OCI-M2 (cell line): ENCODE data around the gene KLHL9.
"Not testable (repeated sequence)": the region's sequence is repeated elsewhere in the genome, so short reads cannot be mapped to it uniquely, and the experiment has no call there.

Experiments
- DNase-seq: peaks from one replicate; lab custom pipeline; 2025; ENCODE audit not compliant: unreplicated experiment; lab: John Stamatoyannopoulos, UW

KLHL9 gene

DNA sequence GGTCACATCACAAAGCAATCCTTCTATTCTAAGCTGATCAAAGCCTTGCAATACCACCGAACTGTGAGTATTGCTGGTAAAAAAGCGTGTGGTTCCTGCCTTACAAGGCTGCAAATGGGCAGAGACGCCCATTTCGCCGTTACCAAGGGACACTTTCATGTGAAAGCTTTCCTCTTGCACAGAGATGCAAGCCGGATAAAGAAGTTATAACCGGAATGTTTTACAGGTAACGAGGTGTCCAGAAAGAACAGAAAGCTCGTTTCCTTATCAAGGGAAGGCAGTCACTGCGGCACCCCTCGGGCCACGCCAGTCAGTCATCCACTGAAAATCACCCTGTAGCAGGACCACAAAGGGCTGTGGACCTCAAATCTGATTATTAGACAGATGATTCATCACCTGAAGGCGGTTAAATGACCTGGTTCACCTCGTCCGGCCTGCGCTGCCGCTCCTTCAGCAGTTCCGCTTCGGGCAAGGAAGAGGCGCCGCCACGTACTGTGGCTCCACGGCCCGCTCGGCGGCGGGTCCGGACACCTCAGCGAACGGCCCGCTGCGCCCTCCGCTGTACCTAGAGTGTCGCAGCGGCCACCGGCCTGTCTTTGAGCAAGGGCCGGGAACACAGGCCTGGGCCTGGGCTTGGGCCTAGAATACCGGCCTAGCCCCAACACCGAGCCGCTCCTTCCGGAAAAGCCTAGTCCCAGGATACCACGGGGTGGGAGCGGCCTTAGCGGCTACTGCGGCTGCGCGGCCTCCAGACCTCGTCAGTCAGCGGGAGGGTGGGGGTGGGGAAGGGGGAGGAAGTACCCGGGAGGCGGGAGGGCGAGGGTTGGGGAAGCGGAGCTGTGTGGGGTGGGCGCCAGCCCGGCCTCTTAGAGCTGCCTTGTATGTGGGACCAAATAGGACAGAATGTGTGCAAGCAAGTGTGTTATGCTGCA, at the start of gene KLHL9:
Gene KLHL9, minus strand, starts transcription at position 704 of the 932 bp plus-strand sequence. Its CDS starts 545 bp downstream, at position 159.
- peak; percentile 38 for DNase-seq

GRCh38 chr9:21383627-21384026, 48.4 kb upstream of the KLHL9 start:
- DNase-seq: no peak

DNA sequence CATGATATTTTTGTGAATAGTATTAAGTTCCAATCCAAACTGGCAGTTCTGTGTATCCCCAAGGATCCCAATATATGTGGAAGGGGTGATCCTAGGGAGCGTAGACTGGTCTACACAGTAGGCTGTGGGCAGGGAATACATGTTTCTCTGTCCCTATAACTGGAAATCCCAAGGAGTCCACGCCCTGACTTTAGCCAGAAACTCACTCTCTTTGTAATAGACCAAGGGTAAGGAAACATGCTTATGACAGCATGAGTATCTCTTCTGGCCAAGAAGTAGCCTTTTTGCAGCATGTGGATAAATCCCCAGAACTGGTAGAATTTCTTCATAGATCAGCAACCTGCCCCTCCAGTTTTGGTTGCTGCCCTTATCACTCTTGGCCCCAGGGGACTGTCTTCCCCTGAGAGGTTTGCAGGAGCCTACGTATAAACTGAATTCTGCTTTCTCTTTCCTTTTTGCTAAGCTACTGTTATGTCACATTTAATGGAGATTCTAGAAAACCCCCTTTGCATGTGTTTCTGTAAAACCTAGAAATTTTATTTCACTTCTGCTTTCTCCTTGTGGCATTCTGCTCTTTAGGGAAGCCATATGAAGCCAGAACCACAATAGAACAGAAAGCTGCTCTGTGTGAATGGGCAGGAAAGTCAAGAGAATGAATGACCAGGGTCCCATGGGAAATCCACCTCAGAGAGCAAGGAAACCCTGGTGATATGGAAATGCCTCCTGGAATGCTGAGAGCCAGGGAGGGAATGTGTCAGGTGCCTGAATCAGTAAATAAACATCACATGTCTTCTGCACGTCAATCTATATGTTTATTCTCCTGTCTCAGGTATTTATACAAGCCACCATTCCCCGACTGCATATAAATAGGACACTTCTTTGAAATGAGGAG, 46.5 kb upstream of the KLHL9 start:
- no peak for DNase-seq

- not testable (repeated sequence) for DNase-seq
Measured at GRCh38 chr9:21371467-21371866, 36.3 kb upstream of the KLHL9 start.

DNA sequence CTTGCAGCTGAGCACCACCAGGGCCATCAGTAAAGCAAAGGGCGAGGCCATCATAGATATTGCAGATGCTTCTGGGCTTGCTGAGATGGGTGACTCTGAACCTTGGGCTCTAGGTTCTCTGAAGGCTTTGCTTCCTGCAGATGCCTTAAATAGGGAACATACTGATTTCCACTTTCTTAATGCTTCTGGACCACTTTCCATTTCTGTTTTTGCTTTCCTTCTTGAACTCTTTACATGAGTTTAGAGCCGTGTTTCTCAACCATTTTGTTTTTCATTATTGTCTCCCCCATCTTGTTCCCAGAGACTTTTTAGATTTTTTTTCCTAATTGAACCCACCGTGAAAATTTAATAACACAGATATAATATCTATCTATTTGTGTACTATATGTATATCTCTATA, 32.8 kb upstream of the KLHL9 start, which contains the start of gene IFNA13:
Gene IFNA13, minus strand, starts transcription at position 101 of the 400 bp plus-strand sequence. Its CDS starts 47 bp downstream, at position 54.
- no peak for DNase-seq

- DNase-seq: not testable (repeated sequence)
Measured at GRCh38 chr9:21367169-21367568, 32.0 kb upstream of the KLHL9 start.

DNA sequence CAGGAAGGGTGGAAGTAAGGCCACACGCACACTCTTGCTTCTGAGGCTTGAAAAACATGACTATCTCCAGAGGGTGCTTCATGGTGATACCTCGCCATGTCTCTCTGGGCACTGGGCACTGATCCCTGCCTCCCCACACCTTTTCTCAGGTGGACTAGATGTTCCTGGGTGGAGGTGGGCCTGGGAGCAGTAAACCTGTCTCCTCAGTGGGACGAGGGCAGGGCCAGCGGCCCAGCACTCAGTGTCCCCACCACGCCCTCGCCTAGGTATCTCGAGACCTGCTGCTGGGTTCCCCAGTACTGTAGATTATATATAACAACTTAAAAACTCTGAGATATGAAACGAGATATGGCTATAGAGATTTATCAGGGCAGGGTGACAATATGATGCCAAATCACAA, 27.1 kb upstream of the KLHL9 start:
- no peak for DNase-seq

DNA sequence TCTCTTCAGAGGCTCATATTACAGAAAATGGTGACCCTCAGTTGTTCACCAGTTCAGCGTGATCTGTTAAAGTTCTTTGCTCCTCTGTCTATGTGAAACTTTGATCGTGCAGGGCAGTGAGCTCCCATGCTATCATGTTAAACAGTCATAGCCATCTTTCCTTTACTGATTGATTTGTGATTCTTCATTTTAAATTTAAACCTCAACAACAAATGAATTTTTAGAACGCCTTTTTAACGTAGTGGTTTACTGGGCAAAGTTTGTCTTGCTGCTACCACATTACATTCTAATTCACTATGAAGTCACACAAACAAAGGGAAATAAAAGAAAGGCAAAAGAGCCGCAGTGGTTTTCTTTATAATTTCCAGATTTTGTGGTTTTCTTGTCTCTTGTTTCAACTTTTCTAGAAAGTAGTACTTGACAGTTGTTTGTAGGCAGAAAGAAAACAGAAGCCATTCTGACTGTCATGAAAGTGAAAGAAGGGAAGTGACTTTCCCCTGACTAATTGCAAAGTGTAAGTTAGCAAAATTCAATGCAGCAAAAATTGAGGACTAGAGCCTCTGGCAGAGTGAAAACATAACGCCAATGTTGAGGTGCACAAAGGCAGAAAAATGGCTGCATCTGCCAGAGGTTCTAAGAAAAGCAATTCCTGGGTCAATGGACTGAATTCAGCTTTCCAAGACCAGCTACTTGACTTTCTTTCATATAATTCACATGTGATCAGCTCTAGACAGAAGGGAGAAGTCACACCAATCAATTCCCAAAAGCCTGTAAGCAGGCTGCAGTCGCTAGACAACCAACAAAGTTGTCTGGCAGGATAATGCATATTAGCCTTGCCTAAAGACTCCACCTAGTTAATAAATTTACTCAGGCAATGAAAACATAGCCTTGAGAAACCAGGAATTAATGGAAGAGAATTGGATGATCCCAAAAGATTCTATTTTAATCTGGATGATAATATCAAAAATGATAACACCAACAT, 22.6 kb upstream of the KLHL9 start:
- DNase-seq: no peak

DNA sequence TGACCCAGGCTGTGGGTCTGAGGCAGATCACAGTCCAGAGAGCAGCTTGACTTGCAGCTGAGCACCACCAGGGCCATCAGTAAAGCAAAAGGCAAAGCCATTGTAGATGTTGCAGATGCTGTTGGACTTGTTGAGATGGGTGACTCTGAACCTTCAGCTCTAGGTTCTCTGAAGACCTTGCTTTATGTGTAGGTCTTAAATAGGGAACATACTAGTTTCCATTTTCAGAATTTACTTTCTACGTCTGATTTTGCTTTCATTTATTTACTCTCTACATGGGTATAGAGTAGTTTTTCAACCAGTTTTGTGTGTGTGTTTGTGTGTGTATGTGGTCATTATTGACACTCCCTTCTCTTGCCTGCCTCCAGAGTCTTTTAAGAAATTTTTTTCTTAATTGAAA, 15.6 kb upstream of the KLHL9 start, which contains the start of gene IFNA6:
Gene IFNA6, minus strand, starts transcription at position 101 of the 400 bp plus-strand sequence. Its CDS starts 0 bp downstream, at position 101.
- DNase-seq: no peak

GRCh38 chr9:21348430-21348970, 13.3 kb upstream of the KLHL9 start:
- no peak for DNase-seq

- DNase-seq: no peak
Measured at GRCh38 chr9:21340735-21341134, 5.5 kb upstream of the KLHL9 start.

- DNase-seq: no peak
Measured at GRCh38 chr9:21336457-21336856, 1.3 kb upstream of the KLHL9 start.

GRCh38 chr9:21333226-21333625, 2.0 kb downstream of the KLHL9 start:
- DNase-seq: no peak

DNA sequence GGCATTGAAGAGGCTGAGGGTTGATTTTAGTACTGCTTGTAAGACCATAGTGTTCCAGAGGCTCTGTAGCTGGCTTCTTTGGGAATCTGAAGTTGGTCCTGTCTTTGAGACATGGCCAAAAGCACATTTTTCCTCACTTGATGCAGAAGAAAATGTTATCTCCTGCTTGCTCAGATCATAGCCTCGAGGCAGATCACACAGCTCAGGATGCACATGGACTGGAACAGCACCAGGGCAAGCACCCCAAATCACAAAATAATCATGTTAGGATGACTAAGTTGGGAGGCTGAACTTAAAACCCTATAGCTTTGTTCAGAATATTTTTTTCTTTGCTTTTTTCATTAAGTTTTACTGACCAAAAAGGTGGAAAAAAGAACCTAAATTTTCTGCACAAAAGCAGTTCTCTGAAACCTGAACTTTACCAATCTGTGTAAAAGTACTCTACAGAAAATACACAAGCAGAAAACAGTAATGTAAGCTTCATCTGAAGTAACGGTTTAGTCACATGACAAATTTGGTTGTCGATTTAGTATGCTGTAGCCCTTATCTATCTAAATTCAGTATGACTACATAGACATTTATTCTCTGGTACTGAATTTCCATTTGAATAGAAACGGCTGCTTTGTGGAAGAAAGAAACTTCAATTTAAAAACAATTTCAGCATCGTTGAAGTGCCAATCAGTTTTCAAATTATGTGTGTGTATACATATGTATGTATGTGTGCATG, 3.4 kb downstream of the KLHL9 start:
- DNase-seq: no peak

- peak; percentile 16 for DNase-seq
Measured at GRCh38 chr9:21326526-21327139, 8.6 kb downstream of the KLHL9 start.

DNA sequence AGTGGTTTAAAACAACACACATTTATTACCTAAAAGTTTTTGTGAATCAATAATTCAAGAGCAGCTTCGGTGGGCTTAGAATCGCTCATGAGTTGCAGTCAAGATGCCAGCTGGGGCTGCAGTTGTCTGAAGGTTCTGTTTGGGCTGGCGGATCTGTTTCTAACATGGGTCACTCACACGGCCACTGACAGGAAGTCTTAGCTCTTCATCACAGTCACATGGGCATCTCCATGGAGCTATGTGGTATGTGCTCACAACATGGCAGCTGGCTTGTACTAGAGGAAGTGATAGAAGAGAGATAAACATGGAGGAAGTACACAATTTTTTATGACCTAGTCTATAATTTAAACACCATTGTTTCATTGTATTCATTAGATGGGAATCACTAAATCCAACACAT, 11.2 kb downstream of the KLHL9 start:
- no peak for DNase-seq

DNA sequence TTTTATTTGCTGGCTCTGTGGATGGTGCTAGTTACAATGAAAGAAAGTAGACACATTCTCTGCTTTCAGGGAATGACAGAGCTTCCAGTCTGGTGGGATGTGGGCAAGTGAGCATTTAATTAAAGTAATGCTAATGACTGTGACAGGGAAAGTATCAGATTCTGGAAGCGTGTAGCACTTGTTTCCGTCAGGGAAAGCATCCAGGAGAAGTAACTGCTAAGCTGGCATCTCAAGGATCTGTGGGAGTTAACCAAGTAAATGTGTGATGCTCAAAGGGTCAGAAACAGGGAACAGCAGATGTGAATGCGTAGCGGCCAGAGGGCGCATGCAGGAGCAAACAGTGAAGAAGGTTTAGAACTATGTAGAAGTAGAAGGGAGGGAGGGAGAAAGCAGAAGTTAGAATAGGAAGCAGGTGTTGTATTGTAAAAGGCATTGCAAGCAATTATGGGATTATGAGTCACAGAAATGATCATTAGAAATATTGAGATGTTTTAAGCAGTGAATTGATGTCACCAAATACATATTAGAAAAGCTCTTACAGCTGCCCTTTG, 12.2 kb downstream of the KLHL9 start:
- no peak for DNase-seq

- no peak for DNase-seq
Measured at GRCh38 chr9:21320465-21320864, 14.7 kb downstream of the KLHL9 start.
